OCI-LY3 (cell line): ENCODE data around the gene NHS.

ENCODE experiments used
- H2AFZ ChIP-seq: fragments of 200-600, 300-600 bp; shearing (Covaris generic); 2 replicates; pipeline ENCODE4 v1.6.0; 2014; ENCODE audit warnings: antibody characterized with exemption, low read depth, low read length
- H3K27ac ChIP-seq: fragments of 200-600, 300-600 bp; sonication (generic); 2 replicates; pipeline ENCODE4 v1.5.1; 2014; ENCODE audit warnings: mild to moderate bottlenecking, low read length, moderate library complexity, mixed read lengths
- H3K27me3 ChIP-seq: fragments of 200-600, 300-600 bp; sonication (generic); 2 replicates; pipeline ENCODE4 v1.6.1; 2014; ENCODE audit warnings: low read depth, low read length, mixed read lengths
- H3K36me3 ChIP-seq: fragments of 200-600, 300-600 bp; sonication (generic); replicated peaks from 2 replicates; pipeline ENCODE3; 2014; ENCODE audit warnings: low read depth, low read length, mixed read lengths
- H3K4me1 ChIP-seq: fragments of 300-600, 200-600 bp; sonication (generic); 2 replicates; pipeline ENCODE4 v1.6.1; 2014; ENCODE audit warnings: low read length, mixed read lengths
- H3K4me2 ChIP-seq: fragments of 200-600, 300-600 bp; sonication (generic); 2 replicates; pipeline ENCODE4 v1.6.1; 2014; ENCODE audit warnings: low read length, mixed read lengths
- H3K4me3 ChIP-seq: fragments of 300-600, 200-600 bp; sonication (generic); 2 replicates; pipeline ENCODE4 v1.5.1; 2014; ENCODE audit warnings: antibody characterized with exemption, mild to moderate bottlenecking, low read length, moderate library complexity
- H3K79me2 ChIP-seq: fragments of 300-600, 200-600 bp; shearing (Covaris generic); 2 replicates; pipeline ENCODE4 v1.6.1; 2014; ENCODE audit warnings: mild to moderate bottlenecking, low read length, mixed read lengths
- H3K9ac ChIP-seq: fragments of 300-600, 200-600 bp; shearing (Covaris generic); 2 replicates; pipeline ENCODE4 v1.6.0; 2014; ENCODE audit warnings: mild to moderate bottlenecking, low read length, moderate library complexity
- H3K9me3 ChIP-seq: fragments of 200-600, 300-600 bp; shearing (Covaris generic); 2 replicates; pipeline ENCODE4 v1.6.1; 2014; ENCODE audit warnings: low read length, mixed read lengths; ENCODE audit not compliant: insufficient read depth
- H4K20me1 ChIP-seq: fragments of 200-600, 300-600 bp; sonication (generic); 2 replicates; pipeline ENCODE4 v1.6.1; 2016; ENCODE audit warnings: low read length, mixed read lengths; ENCODE audit not compliant: insufficient read depth
- EZH2phosphoT487 ChIP-seq: fragments of 200-600 bp; shearing (Covaris generic); IDR thresholded peaks from 2 replicates; pipeline ENCODE4 v1.6.1; 2018; ENCODE audit warnings: antibody characterized with exemption, mixed run types, low read depth
- TF ChIP-seq, protein P1 (sequence below): fragments of 200-600, 300-600 bp; sonication (generic); IDR thresholded peaks from 2 replicates; pipeline ENCODE4 v1.5.1; 2014; ENCODE audit warnings: antibody characterized with exemption, low read length, low read depth

NHS gene

DNA sequence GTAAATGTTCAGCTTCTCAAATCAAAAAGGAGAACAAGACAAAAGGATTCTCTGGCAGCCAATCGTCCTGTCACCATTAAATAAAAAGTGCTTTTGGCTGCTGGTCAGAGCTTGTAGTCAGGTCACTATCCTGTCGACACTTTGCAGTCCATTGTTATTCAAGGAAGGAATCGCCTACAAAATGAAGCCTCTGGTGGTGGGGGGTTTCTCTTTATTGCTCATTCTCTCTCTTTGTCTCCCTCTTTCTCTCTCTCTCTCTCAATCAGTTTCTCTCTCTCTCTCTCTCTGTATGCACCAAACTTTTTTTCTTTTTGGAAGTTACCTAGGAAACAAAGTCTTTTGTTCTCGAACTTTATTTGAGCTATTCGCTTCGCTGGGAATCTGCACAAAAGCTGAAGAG, 344.7 kb downstream of the NHS start:
- Histone ChIP-seq H2AFZ (no peak overlapping the region), H3K27ac (no peak overlapping the region), H3K36me3 (no peaks in the 10 kb centered on the region), H3K4me2 (no peak overlapping the region), H3K9ac (no peak overlapping the region), H3K4me1 (no peaks in the 10 kb centered on the region), H3K4me3 (no peak overlapping the region), H3K79me2 (no peaks in the 10 kb centered on the region), H4K20me1 (no peaks in the 10 kb centered on the region), H3K9me3 (no peaks in the 10 kb centered on the region), H3K27me3 (no peaks in the 10 kb centered on the region)
- TF ChIP-seq, protein P1, sequence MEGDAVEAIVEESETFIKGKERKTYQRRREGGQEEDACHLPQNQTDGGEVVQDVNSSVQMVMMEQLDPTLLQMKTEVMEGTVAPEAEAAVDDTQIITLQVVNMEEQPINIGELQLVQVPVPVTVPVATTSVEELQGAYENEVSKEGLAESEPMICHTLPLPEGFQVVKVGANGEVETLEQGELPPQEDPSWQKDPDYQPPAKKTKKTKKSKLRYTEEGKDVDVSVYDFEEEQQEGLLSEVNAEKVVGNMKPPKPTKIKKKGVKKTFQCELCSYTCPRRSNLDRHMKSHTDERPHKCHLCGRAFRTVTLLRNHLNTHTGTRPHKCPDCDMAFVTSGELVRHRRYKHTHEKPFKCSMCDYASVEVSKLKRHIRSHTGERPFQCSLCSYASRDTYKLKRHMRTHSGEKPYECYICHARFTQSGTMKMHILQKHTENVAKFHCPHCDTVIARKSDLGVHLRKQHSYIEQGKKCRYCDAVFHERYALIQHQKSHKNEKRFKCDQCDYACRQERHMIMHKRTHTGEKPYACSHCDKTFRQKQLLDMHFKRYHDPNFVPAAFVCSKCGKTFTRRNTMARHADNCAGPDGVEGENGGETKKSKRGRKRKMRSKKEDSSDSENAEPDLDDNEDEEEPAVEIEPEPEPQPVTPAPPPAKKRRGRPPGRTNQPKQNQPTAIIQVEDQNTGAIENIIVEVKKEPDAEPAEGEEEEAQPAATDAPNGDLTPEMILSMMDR: no peak
- TF ChIP-seq EZH2phosphoT487: no peak

DNA sequence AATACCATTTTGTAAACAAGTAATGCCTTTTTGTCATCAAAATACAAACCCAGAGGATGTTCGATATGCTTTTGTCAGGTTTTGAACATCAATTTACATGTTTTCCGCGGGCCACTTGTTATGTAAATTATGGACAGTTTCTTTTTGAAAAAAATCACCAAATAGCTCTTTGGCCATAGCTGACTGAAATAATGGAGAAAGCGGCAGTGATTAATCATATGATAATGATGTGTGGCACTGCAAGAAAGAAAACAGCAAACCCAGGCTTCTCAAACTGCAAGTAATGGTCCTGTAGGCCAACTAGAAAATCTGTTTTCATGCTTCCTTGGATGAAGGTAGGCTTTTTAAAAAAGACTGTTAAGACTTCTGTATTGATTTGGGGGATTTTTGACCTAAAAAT, 346.7 kb downstream of the NHS start:
- no peak overlapping the region for H2AFZ ChIP-seq
- no peaks in the 10 kb centered on the region for H3K9me3 ChIP-seq
- no peaks in the 10 kb centered on the region for H4K20me1 ChIP-seq
- no peak overlapping the region for H3K27ac ChIP-seq
- no peak for TF ChIP-seq EZH2phosphoT487
- TF ChIP-seq, protein P1: no peak
- no peaks in the 10 kb centered on the region for H3K4me1 ChIP-seq
- no peak overlapping the region for H3K4me2 ChIP-seq
- H3K79me2 ChIP-seq: no peaks in the 10 kb centered on the region
- no peak overlapping the region for H3K4me3 ChIP-seq
- no peaks in the 10 kb centered on the region for H3K36me3 ChIP-seq
- H3K9ac ChIP-seq: no peak overlapping the region
- no peaks in the 10 kb centered on the region for H3K27me3 ChIP-seq

DNA sequence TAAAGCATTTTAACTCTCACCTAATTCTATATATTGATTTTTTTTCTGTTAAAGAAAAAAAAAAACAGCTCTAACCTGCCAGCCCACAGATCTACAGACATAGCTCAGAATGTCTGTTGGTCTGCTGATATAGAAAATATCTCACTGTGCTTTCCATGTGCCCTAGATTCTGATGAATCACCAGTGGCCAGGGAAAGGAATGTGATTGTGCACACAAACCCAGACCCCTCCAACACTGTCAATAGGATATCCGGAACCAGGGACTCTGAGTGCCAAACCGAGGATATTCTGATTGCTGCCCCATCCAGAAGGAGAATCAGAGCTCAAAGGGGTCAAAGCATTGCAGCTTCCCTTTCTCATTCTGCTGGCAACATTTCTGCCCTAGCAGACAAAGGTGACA, 350.2 kb downstream of the NHS start:
- Histone ChIP-seq H3K4me2 (no peak overlapping the region), H3K4me1 (no peaks in the 10 kb centered on the region), H3K9ac (no peak overlapping the region), H3K9me3 (no peaks in the 10 kb centered on the region), H3K4me3 (no peak overlapping the region), H3K27ac (no peak overlapping the region), H2AFZ (no peak overlapping the region), H3K27me3 (no peaks in the 10 kb centered on the region), H4K20me1 (no peaks in the 10 kb centered on the region), H3K79me2 (no peaks in the 10 kb centered on the region), H3K36me3 (no peaks in the 10 kb centered on the region)
- TF ChIP-seq, protein P1: no peak
- no peak for TF ChIP-seq EZH2phosphoT487

DNA sequence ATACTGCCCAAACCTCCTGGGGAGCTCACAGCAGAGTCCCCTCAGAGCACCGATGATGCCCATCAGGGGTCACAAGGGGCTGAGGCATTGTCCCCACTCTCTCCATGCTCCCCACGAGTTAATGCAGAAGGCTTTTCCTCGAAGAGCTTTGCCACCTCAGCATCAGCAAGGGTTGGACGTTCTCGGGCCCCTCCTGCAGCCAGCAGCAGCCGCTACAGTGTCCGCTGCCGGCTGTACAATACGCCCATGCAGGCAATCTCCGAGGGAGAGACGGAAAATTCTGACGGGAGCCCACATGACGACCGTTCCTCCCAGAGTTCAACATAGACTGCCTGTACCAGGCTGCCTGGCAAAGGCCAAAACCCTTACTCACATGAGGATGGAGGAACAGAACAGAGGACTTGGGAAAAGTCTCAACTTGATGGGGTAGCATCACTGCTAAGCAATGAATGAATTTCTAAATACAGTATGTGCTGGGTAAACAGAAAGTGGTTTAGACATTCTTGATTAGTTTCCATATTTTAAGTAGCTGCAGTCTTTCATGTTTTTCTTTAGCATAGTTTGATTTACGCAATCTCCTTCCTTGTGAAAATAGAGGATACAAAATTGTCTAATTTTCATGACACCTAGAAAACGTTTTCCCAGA, 357.3 kb downstream of the NHS start:
- H2AFZ ChIP-seq: no peak overlapping the region
- no peaks in the 10 kb centered on the region for H3K4me1 ChIP-seq
- no peaks in the 10 kb centered on the region; the same call in 1 of the 2 replicates for H3K27me3 ChIP-seq
- H3K79me2 ChIP-seq: no peaks in the 10 kb centered on the region
- H3K36me3 ChIP-seq: no peaks in the 10 kb centered on the region
- TF ChIP-seq, protein P1: no peak
- TF ChIP-seq EZH2phosphoT487: no peak
- no peaks in the 10 kb centered on the region for H4K20me1 ChIP-seq
- H3K4me3 ChIP-seq: no peak overlapping the region
- H3K9me3 ChIP-seq: no peaks in the 10 kb centered on the region
- H3K27ac ChIP-seq: no peak overlapping the region
- H3K9ac ChIP-seq: no peak overlapping the region
- no peak overlapping the region for H3K4me2 ChIP-seq
